Lower lobe of right lung (tissue), 2 donors: ENCODE results near the gene PACSIN2. TPM values are rescaled to one million over a fixed set of nuclear protein-coding genes. Genes with fewer than 3 reads are reported as not detected.

ENCODE experiments used
- ATAC-seq, 2 donors: fragments of 200-7000 bp; cut with Tn5 transposase; one replicate each; pipeline ENCODE4 v1.9.1; 2020 to 2022; ENCODE audit warnings: mild to moderate bottlenecking in 2 of 2, moderate library complexity in 2 of 2
- DNase-seq: peaks from one replicate; pipeline ENCODE4 v3.0.0-alpha.2; 2020
- H3K27ac ChIP-seq: fragments of 200-600 bp; one replicate; pipeline ENCODE4 v1.8.0; 2022
- H3K27me3 ChIP-seq: fragments of 200-600 bp; one replicate; pipeline ENCODE4 v1.8.0; 2022; ENCODE audit warnings: low read depth
- H3K36me3 ChIP-seq: fragments of 200-600 bp; one replicate; pipeline ENCODE4 v1.8.0; 2022; ENCODE audit warnings: mild to moderate bottlenecking
- H3K4me1 ChIP-seq: fragments of 200-600 bp; one replicate; pipeline ENCODE4 v1.8.0; 2022
- H3K4me3 ChIP-seq: fragments of 200-600 bp; one replicate; pipeline ENCODE4 v1.8.0; 2022; ENCODE audit warnings: mild to moderate bottlenecking
- H3K9me3 ChIP-seq: fragments of 200-600 bp; one replicate; pipeline ENCODE4 v1.8.0; 2022
- CTCF ChIP-seq: fragments of 200-600 bp; IDR thresholded peaks from one replicate; pipeline ENCODE4 v1.8.0; 2022; ENCODE audit warnings: antibody characterized with exemption, mild to moderate bottlenecking
- intact Hi-C: fragments of 100-400 bp; cut with DNase I; formaldehyde crosslinking; loops from one replicate; pipeline ENCODE4 v1.11.0; 2022
- total RNA-seq: library from RNA; stranded (reverse); fragmentation: NEBNext Ultra II Directional; extraction: Animal tissue kit (Norgen Biotek cat#: 25700); gene quantifications from one replicate; pipeline ENCODE4 v1.2.1, GENCODE V29; 2021
- donor health status: DM: no; HTN: yes; CAD: no; lungs with severe emphysema.

The PACSIN2 gene
- total RNA-seq, 1 donor from 2014 or later: 104 TPM

GRCh38 chr22:42983470-42983869 lies 31.5 kb downstream of the PACSIN2 start:
- peaks cover 32% of the 10 kb centered on the region for H3K4me1 ChIP-seq
- H3K27ac ChIP-seq: no peak overlapping the region
- intact Hi-C loops: no loop called here
- TF ChIP-seq CTCF: no peak
- H3K27me3 ChIP-seq: no peaks in the 10 kb centered on the region
- DNase-seq (no peak), ATAC-seq (no peak)
- no peaks in the 10 kb centered on the region for H3K36me3 ChIP-seq
- H3K9me3 ChIP-seq: no peaks in the 10 kb centered on the region
- H3K4me3 ChIP-seq: no peak overlapping the region

DNA sequence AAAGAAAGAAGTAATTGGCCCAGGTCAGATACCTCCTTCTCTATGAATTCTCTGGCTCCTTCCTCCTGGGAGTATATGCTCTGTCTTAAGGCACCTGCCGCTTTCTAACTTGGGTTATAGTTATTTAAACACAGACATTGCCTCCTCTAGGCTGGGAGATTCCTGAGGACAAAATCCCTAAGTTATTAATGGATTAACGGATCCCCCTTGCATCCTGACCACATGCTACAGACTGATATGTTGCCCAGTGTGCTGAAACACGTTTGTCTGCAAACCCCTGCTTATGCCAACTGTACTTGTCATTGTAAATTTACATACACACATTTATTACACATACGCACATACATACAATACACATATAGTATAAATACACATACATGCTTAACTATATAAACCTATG lies 35.3 kb downstream of the PACSIN2 start:
- no peaks in the 10 kb centered on the region for H3K9me3 ChIP-seq
- H3K27ac ChIP-seq: no peak overlapping the region
- no peak for DNase-seq
- no peaks in the 10 kb centered on the region for H3K36me3 ChIP-seq
- no peak for TF ChIP-seq CTCF
- ATAC-seq: no peak
- peaks cover 39% of the 10 kb centered on the region for H3K4me1 ChIP-seq
- no peaks in the 10 kb centered on the region for H3K27me3 ChIP-seq
- H3K4me3 ChIP-seq: no peak overlapping the region
- intact Hi-C loops: no loop called here

- peaks cover 42% of the 10 kb centered on the region for H3K4me1 ChIP-seq
- H3K4me3 ChIP-seq: no peak overlapping the region
- H3K27ac ChIP-seq: peak overlapping the region; percentile 46
Observed at GRCh38 chr22:42978453-42979103, 36.4 kb downstream of the PACSIN2 start.

DNA sequence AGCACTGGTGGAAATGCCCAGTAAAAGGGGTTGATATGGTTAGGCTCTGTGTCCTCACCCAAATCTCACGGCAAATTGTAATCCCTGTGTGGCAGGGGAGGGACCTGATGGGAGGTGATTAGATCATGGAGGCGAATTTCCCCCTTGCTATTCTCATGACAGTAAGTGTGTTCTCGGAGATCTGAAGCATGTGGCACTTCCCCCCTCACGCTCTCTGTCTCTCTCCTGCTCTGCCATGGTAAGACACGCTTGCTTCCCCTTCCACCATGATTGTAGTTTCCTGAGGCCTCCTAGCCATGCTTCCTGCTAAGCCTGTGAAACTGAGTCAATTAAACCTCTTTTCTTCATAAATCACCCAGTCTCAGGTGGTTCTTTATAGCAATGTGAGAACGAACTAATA lies 37.4 kb downstream of the PACSIN2 start:
- TF ChIP-seq CTCF: no peak
- Histone ChIP-seq H3K9me3 (no peaks in the 10 kb centered on the region), H3K27ac (no peak overlapping the region), H3K27me3 (no peaks in the 10 kb centered on the region), H3K4me1 (peaks cover 52% of the 10 kb centered on the region), H3K36me3 (no peaks in the 10 kb centered on the region), H3K4me3 (no peak overlapping the region)
- intact Hi-C loops: no loop called here
- ATAC-seq (peak; percentile 33 to 49), DNase-seq (no peak)

More at GRCh38 chr22:42978453-42979103, 36.4 kb downstream of the PACSIN2 start:
- ATAC-seq: peak; percentile 73 to 77
- no peak for TF ChIP-seq CTCF
- H3K9me3 ChIP-seq: no peaks in the 10 kb centered on the region
- intact Hi-C loops: no loop called here
- H3K27me3 ChIP-seq: no peaks in the 10 kb centered on the region
- DNase-seq: no peak
- no peaks in the 10 kb centered on the region for H3K36me3 ChIP-seq

- no peaks in the 10 kb centered on the region for H3K27me3 ChIP-seq
- intact Hi-C loops: no loop called here
- ATAC-seq: peak in 1 of 2 donors; percentile 10
- H3K27ac ChIP-seq: no peak overlapping the region
- H3K9me3 ChIP-seq: no peaks in the 10 kb centered on the region
- DNase-seq: no peak
- no peak overlapping the region for H3K4me3 ChIP-seq
- H3K4me1 ChIP-seq: peaks cover 54% of the 10 kb centered on the region
- TF ChIP-seq CTCF: no peak
- no peaks in the 10 kb centered on the region for H3K36me3 ChIP-seq
Observed at GRCh38 chr22:42976217-42976933, 38.6 kb downstream of the PACSIN2 start.
